Activated CD4-positive, alpha-beta T cell treated with anti-CD3 and anti-CD28 coated beads, Interleukin-2, Interleukin-4, amounts not matched to agents 100 ng/mL and 50 ng/mL, durations not matched to agents 16 hours and 8 hours (primary cell): Measurements from ENCODE around the gene MOXD1.
"Not testable (repeated sequence)": the region's sequence is repeated elsewhere in the genome, so short reads cannot be mapped to it uniquely, and the experiment has no call there.

ENCODE experiments used
- DNase-seq: peaks from one replicate; pipeline ENCODE4 v3.0.0-alpha.2; 2020; ENCODE audit warnings: low spot score

MOXD1 gene

GRCh38 chr6:132279592-132280139 is 121.6 kb downstream of the MOXD1 start:
- DNase-seq = peak; percentile 75

- no peak for DNase-seq
These were observed 126.0 kb downstream of the MOXD1 start for GRCh38 chr6:132275066-132275970.

GRCh38 chr6:132272776-132273175 is 128.5 kb downstream of the MOXD1 start:
- DNase-seq = no peak

- DNase-seq = no peak
These were observed 130.4 kb downstream of the MOXD1 start for GRCh38 chr6:132270726-132271402.

GRCh38 chr6:132268666-132269065 is 132.6 kb downstream of the MOXD1 start:
- DNase-seq = not testable (repeated sequence)

- DNase-seq = no peak
These were observed 133.1 kb downstream of the MOXD1 start for GRCh38 chr6:132268209-132268608.

- no peak for DNase-seq
These were observed 135.7 kb downstream of the MOXD1 start for GRCh38 chr6:132265451-132266097.

- no peak for DNase-seq
These were observed 137.2 kb downstream of the MOXD1 start for GRCh38 chr6:132264021-132264500.

GRCh38 chr6:132261354-132261753 is 139.9 kb downstream of the MOXD1 start:
- no peak for DNase-seq

GRCh38 chr6:132259070-132259469 is 142.2 kb downstream of the MOXD1 start:
- no peak for DNase-seq

GRCh38 chr6:132257561-132257960 is 143.7 kb downstream of the MOXD1 start:
- no peak for DNase-seq

GRCh38 chr6:132256457-132256856 is 144.8 kb downstream of the MOXD1 start:
- no peak for DNase-seq

GRCh38 chr6:132253906-132254305 is 147.4 kb downstream of the MOXD1 start:
- DNase-seq = no peak

- no peak for DNase-seq
These were observed 148.1 kb downstream of the MOXD1 start for GRCh38 chr6:132253211-132253610.

GRCh38 chr6:132252113-132252512 is 149.2 kb downstream of the MOXD1 start:
- no peak for DNase-seq

- DNase-seq = no peak
These were observed 149.6 kb downstream of the MOXD1 start for GRCh38 chr6:132251711-132252110.

GRCh38 chr6:132247381-132248159 is 153.7 kb downstream of the MOXD1 start:
- no peak for DNase-seq

- DNase-seq = no peak
These were observed 154.5 kb downstream of the MOXD1 start for GRCh38 chr6:132246632-132247270.

GRCh38 chr6:132246120-132246617 is 155.1 kb downstream of the MOXD1 start:
- no peak for DNase-seq
